Right cardiac atrium (tissue), 5 donors: ENCODE data around the gene LCOR. TPM values are rescaled to one million over a fixed set of nuclear protein-coding genes. Genes with fewer than 3 reads are reported as not detected.

Experiments
- ATAC-seq, 2 donors: fragments of 200-7000 bp; cut with Tn5 transposase; one replicate each; pipeline versions ENCODE4 v1.8.0 to v1.9.1; 2020; ENCODE audit warnings: moderate library complexity in 2 of 2, mild to moderate bottlenecking in 1 of 2
- DNase-seq, 3 donors: peaks; one replicate each; pipeline ENCODE4 v3.0.0-alpha.2; 2020
- H3K27ac ChIP-seq: one replicate; pipeline ENCODE4 v1.5.1; 2013; ENCODE audit warnings: mild to moderate bottlenecking, low read length, control low read depth, moderate library complexity
- H3K27me3 ChIP-seq: one replicate; pipeline ENCODE4 v1.6.1; 2013; ENCODE audit not compliant: control insufficient read depth, insufficient read depth
- H3K4me1 ChIP-seq: one replicate; pipeline ENCODE4 v1.6.1; 2013; ENCODE audit warnings: low read length; ENCODE audit not compliant: control insufficient read depth, insufficient read depth
- H3K4me3 ChIP-seq: one replicate; pipeline ENCODE4 v1.5.1; 2013; ENCODE audit warnings: low read length, control low read depth
- H3K9me3 ChIP-seq: one replicate; pipeline ENCODE4 v1.6.1; 2013; ENCODE audit warnings: low read length; ENCODE audit not compliant: control insufficient read depth
- WGBS: extraction: QIAGEN DNeasy Blood & Tissue Kit; methylation state at CpG from one replicate; pipeline ENCODE4 v1.1.7; 2013; 5-methylcytosine and 5-hydroxymethylcytosine counted together
- intact Hi-C, 4 donors: fragments of 100-400 bp; cut with DNase I; formaldehyde crosslinking; loops; one replicate each; pipeline versions ENCODE4 v1.11.0 to v1.14.0; 2022 to 2023
- polyA plus RNA-seq: library from polyadenylated mRNA; stranded (reverse); fragments of 200-250 nt; gene quantifications from one replicate; pipeline ENCODE4 v1.2.3, GENCODE V29; 2013
- total RNA-seq, 4 donors: library from RNA; stranded (reverse); fragmentation: NEBNext Ultra II Directional; extraction: Animal tissue kit (Norgen Biotek cat#: 25700); gene quantifications; one replicate each; pipeline ENCODE4 v1.2.1, GENCODE V29; 2021
- donor health status: healthy with polysubstance abuse.
- donor health status: DM: no; HTN: yes; CAD: no.
- donor health status: DM: no; HTN: no; CAD: no.
- donor health status: DM: no; HTN: yes; CAD: no; lungs with severe emphysema.
- donor health status: DM: yes; HTN: yes; CAD: no.

LCOR gene
- total and polyA plus RNA-seq, 5 donors: 3.2 to 21.9 (median 17.7) TPM

DNA sequence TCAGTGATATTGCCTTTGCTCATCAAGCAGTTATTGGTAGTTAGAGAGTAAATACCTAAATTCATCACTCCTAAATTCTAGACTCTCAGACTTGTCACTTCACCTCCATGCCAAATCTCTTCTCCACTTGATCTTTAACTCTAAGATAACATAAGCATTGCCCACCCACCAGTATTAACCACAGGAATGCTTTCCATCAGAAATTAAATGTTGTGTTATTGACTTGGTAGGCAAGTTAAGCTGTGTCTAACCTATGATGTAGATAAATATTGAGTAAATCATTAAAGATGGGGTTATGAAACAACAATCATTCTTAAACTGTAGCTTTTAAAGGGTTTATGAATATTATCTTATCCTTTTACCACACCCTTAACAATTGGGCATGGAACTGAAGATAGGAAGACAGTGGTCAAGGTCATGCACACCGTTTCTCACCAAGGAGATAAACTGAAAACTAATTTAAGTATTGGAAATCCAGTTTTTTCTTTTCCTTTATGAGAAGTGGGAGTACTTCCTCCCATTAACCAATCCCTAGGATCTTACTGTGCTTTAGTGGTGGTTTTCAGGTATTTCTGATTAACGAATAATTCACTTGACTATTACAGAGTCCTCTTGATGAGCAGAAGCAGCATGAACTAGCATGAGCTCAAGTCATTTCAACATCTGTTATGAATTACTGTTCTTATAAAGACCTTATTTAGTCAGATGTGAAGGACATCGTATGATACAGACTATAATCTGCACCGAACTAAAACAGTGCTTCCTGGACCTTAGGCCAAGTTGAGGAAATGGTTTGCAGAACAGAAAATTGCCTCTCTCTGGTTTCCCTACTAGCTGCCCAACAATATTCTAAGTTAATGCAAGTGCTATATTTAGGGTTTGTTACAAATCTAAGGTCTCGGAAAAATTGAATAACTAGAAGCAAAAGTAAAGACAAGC, 142.0 kb downstream of the LCOR start:
- H3K27me3 ChIP-seq: no peaks in the 10 kb centered on the region
- DNase-seq (no peak), ATAC-seq (no peak)
- intact Hi-C loops: no loop called here
- no peak overlapping the region for H3K27ac ChIP-seq
- no peak overlapping the region for H3K4me3 ChIP-seq
- no peaks in the 10 kb centered on the region for H3K4me1 ChIP-seq
- 57% methylated on average over 5 of the region's 5 CpGs for WGBS
- no peaks in the 10 kb centered on the region for H3K9me3 ChIP-seq

DNA sequence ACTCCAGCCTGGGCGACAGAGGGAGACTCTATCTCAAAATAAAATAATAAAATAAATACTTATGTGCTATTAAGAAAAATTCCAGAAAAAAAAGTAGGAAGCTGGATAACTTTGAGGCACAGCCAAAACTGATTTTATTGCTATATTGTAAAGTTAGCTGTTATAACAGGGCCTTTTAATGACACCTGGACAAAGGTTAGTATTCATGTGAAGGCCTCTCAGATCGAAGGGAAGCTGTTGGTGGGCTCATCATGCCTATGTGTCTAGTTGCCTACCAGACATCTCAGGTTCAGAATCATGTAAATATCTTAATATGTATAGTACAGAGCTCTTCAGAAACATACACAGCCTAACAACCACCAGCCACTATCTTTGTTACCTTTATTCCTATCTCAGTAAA, 143.0 kb downstream of the LCOR start:
- no peak overlapping the region for H3K4me3 ChIP-seq
- ATAC-seq (no peak), DNase-seq (no peak)
- no peaks in the 10 kb centered on the region for H3K9me3 ChIP-seq
- intact Hi-C loops: no loop called here
- no peaks in the 10 kb centered on the region for H3K4me1 ChIP-seq
- no peak overlapping the region for H3K27ac ChIP-seq
- no peaks in the 10 kb centered on the region for H3K27me3 ChIP-seq
- WGBS: 90% methylated on average over 2 of the region's 2 CpGs

DNA sequence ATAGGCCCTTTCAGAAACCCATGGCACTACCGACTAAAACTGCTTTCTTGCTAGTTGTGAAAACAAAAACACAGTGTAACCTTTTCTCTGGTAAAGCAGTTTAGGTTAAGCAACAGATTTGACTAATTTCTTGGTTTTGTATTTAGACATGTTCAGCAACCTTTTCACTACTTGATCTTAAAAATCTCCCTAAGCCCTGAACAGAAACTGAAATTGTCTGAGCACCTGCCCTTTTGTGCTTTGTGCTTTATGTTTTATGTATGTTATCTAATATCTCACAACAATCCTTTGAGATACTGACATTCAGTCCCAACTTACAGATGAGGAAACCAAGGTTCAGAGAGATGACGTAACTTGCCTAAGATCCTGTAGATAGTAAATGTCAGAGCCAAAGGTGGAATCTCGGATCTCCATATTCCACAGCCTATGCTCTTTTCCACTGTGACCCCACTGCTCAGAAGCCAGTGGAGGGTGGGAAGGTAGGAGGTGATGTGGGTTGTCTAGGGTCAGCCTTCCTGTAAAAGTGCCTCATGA, 146.6 kb downstream of the LCOR start:
- WGBS: 90% methylated on average over 3 of the region's 3 CpGs
- Histone ChIP-seq H3K4me1 (no peaks in the 10 kb centered on the region), H3K27me3 (no peaks in the 10 kb centered on the region), H3K9me3 (no peaks in the 10 kb centered on the region), H3K27ac (no peak overlapping the region), H3K4me3 (no peak overlapping the region)
- intact Hi-C loops: no loop called here
- ATAC-seq: no peak
- no peak for DNase-seq

DNA sequence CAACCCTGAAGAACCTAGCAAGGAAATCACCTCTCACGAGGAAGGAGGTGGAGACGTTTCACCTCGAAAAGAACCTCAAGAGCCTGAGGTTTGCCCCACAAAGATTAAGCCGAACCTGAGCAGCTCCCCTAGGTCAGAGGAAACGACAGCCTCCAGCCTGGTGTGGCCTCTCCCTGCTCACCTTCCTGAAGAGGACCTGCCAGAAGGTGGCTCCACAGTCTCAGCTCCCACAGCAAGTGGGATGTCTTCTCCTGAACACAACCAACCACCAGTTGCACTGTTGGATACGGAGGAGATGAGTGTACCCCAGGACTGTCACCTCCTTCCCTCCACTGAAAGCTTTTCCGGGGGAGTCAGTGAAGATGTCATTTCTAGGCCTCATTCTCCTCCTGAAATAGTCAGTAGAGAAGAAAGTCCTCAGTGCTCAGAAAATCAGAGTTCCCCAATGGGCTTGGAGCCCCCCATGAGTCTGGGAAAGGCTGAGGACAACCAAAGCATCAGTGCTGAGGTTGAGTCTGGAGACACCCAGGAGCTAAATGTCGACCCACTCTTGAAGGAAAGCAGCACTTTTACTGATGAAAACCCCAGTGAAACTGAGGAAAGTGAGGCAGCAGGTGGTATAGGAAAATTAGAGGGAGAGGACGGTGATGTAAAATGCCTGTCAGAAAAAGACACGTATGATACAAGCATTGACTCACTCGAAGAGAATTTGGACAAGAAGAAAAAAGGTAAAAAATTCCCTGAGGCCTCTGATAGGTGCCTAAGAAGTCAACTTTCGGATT, 150.2 kb downstream of the LCOR start:
- 97% methylated on average over 12 of the region's 12 CpGs for WGBS
- Histone ChIP-seq H3K9me3 (no peaks in the 10 kb centered on the region), H3K4me3 (no peak overlapping the region), H3K27ac (no peak overlapping the region), H3K27me3 (no peaks in the 10 kb centered on the region), H3K4me1 (no peaks in the 10 kb centered on the region)
- ATAC-seq: no peak
- intact Hi-C loops: no loop called here
- no peak for DNase-seq

DNA sequence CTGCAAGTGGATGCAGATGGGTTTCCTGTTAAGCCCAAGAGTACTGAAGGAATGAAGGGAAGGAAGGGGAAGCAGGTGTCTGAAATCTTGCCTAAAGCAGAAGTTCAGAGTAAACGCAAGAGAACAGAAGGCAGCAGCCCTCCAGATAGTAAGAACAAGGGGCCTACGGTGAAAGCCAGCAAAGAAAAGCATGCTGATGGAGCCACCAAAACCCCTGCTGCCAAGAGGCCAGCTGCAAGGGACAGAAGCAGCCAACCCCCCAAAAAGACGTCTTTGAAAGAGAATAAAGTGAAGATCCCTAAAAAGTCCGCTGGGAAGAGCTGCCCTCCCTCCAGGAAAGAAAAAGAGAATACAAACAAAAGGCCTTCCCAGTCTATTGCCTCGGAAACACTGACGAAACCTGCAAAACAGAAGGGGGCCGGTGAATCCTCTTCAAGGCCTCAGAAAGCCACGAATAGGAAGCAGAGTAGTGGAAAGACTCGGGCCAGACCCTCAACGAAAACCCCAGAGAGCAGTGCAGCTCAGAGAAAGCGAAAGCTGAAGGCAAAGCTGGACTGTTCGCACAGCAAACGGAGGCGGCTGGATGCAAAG, 152.5 kb downstream of the LCOR start:
- H3K27ac ChIP-seq: no peak overlapping the region
- intact Hi-C loops: no loop called here
- H3K9me3 ChIP-seq: no peaks in the 10 kb centered on the region
- no peak overlapping the region for H3K4me3 ChIP-seq
- ATAC-seq (peak in 1 of 2 donors; percentile 26), DNase-seq (no peak)
- WGBS: 65% methylated on average over 14 of the region's 14 CpGs
- H3K27me3 ChIP-seq: no peaks in the 10 kb centered on the region
- H3K4me1 ChIP-seq: no peaks in the 10 kb centered on the region

DNA sequence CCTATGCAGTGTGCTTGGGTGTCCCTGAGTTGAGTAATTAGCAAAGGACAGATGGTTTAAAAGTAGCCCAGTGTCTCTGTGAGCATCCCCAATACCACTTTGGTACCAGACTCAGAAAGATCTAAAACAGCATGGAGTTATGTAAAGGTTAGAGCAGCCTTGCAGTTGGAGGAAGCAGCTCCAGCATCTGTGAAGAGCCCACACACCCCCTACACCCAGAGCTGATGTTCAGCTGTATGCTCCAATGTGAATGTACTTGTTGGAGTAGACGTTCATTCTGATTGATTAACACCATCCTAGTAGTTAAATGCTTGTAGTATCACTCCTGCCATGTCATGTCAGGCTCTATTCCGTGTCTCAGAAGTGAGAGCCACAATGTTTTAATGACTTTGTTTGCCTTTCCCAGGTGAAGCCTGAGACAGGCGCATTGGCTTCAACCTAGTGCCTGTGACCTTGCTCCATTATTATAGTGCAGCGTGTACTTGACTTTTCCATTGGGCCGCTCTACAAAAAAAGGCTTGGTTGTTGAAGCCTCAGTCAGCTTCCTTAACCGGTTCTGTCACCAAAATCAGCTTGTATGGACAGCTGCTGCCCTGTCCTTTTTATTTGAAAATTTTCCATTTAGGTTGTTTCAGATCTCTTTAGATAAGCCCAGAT, 154.2 kb downstream of the LCOR start:
- intact Hi-C loops: no loop called here
- H3K27ac ChIP-seq: no peak overlapping the region
- no peak overlapping the region for H3K4me3 ChIP-seq
- H3K27me3 ChIP-seq: no peaks in the 10 kb centered on the region
- DNase-seq (no peak), ATAC-seq (no peak)
- no peaks in the 10 kb centered on the region for H3K9me3 ChIP-seq
- 96% methylated on average over 6 of the region's 6 CpGs for WGBS
- no peaks in the 10 kb centered on the region for H3K4me1 ChIP-seq

DNA sequence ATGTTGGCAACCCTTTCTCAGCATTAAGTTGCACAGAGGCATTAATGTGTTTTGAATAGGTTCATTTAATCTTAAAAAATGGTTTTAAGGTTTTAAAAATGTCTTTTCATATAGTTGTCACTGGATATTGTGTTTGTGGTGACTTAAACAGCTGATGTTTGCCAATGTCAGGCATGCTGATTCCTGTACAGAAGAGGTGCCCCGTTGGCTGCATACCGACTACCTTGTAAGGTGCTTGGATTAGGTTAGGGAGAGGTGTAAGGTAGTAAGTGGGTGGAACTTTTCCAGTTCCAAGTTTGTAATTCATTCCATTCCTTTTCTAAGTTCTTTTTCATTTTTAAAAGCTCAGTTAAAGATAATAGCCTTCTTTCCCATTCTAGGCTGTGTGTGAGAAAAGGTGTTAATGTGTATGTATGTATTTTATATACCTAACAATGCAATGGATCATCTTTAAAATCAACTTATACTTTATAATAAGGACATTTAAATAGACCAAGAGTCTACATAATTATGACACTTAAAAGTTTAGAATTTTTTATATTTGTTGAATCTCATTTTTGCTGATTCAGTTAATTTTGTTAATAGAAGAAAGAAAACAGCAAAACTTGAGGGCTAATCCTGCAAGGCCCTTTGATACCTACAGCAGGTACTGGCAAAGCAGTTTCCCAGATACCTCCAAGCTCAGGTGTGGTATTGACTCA, 155.2 kb downstream of the LCOR start:
- Histone ChIP-seq H3K4me3 (no peak overlapping the region), H3K9me3 (no peaks in the 10 kb centered on the region), H3K4me1 (no peaks in the 10 kb centered on the region), H3K27ac (no peak overlapping the region), H3K27me3 (no peaks in the 10 kb centered on the region)
- 95% methylated on average over 2 of the region's 2 CpGs for WGBS
- no peak for DNase-seq
- no peak for ATAC-seq
- intact Hi-C loops: no loop called here

DNA sequence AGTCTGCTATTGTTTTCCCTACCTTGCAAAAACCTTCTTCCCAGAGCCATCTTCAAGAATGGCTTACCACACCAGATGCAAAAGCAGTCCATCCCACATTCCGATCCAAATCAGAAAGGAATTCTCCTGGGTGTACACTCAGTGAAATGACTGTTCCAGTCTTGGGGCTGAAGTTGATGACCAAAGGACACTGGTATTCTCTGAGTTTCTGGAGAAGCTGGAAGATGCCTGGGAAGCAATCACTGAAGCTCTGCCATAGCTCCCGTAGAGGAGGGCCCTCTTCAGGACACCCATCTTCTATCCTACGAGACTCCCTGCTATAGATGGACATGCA, 155.7 kb downstream of the LCOR start:
- WGBS: 93% methylated on average over 3 of the region's 3 CpGs
- Histone ChIP-seq H3K4me3 (no peak overlapping the region), H3K27me3 (no peaks in the 10 kb centered on the region), H3K9me3 (no peaks in the 10 kb centered on the region), H3K4me1 (no peaks in the 10 kb centered on the region), H3K27ac (no peak overlapping the region)
- no peak for ATAC-seq
- intact Hi-C loops: no loop called here
- no peak for DNase-seq

DNA sequence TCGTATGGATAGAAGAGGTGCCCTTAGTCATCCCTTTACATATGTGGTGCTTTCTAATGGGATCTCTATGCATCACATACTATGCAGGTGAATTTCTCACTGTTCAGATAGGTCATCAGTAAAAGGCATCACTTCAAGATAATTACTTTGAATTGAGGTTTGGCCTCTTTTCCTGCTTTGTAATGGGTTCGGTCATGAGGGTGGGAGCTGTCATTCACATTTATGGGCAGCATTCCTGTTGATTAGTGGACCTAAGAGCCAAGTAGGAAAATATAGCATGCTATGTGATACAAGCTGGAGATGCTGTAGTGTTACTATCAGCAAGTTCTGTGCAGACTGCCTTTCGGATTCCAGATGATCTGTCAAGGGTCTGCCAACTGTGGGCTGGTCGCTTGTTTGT, 156.3 kb downstream of the LCOR start:
- intact Hi-C loops: no loop called here
- no peaks in the 10 kb centered on the region for H3K9me3 ChIP-seq
- no peak overlapping the region for H3K4me3 ChIP-seq
- H3K27ac ChIP-seq: no peak overlapping the region
- WGBS: 59% methylated on average over 4 of the region's 4 CpGs
- ATAC-seq: no peak
- DNase-seq: no peak
- H3K27me3 ChIP-seq: no peaks in the 10 kb centered on the region
- no peaks in the 10 kb centered on the region for H3K4me1 ChIP-seq

DNA sequence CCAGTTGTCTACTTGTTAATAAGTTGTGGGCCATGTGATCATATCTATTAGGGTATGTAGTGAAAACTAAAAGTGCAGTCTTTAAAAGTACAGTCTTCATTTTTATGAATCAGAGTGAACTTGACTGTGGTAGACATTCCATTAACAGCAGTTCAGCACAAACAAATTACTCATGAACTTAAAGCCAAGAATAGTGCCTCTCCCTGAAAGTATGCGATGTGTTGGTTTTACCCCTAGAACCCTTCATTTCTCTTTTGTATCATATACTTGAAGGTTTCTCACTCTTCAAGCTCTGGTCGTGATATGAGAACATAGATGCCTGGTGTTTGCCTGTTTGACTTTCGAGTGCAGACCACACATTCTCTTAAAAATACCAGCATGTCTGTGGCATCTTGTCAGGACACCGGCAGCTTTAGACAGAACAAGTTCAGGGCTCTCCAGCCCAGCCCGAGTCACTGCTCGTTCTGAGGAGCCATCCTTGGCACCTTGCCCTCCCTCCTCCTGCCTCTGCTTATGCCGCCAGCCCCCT, 159.3 kb downstream of the LCOR start:
- Histone ChIP-seq H3K4me3 (no peak overlapping the region), H3K27me3 (no peaks in the 10 kb centered on the region), H3K4me1 (no peaks in the 10 kb centered on the region), H3K27ac (no peak overlapping the region), H3K9me3 (no peaks in the 10 kb centered on the region)
- peak in 1 of 2 donors; percentile 41 for ATAC-seq
- peak in 1 of 3 donors; percentile 71 for DNase-seq
- intact Hi-C loops: no loop called here
- WGBS: 53% methylated on average over 7 of the region's 7 CpGs
